HG03045 (cell line): ENCODE data around the gene CELA2A.

Experiments
- ATAC-seq: cut with Tn5 transposase; IDR thresholded peaks from one replicate; pipeline ENCODE4 v1.9.1; 2021; ENCODE audit warnings: mild to moderate bottlenecking, moderate library complexity; ENCODE audit not compliant: unreplicated experiment

CELA2A gene

DNA sequence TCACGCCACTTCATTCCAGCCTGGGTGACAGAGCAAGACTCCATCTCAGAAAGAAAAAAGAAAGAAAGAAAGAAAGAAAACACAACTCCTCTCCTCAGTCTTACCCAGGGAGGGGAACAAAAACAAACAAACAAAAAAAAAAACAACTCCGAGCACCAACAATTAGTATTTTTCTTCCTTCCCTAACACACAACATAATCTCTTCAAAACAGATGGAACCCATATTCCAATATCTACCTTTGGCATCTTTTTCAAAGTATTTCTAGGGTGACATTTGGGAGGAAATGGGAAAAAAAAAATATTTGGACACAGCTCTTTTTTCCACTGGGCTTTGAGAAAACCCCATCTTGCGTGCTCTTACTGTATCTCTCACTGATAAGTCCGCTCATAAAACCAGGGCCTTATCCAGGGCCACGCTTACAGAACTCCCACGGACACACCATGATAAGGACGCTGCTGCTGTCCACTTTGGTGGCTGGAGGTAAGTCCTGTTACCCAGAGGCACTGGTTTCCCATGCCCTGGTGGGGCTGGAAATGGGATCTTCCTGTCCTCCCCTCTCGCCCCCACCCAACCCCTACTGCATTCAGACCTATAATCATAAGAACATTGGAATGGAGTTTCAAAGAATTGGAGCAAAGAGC is at the start of gene CELA2A:
Gene CELA2A, plus strand, starts transcription at position 420 of the 642 bp plus-strand sequence. Its CDS starts 22 bp downstream, at position 442.
- no peak for ATAC-seq

DNA sequence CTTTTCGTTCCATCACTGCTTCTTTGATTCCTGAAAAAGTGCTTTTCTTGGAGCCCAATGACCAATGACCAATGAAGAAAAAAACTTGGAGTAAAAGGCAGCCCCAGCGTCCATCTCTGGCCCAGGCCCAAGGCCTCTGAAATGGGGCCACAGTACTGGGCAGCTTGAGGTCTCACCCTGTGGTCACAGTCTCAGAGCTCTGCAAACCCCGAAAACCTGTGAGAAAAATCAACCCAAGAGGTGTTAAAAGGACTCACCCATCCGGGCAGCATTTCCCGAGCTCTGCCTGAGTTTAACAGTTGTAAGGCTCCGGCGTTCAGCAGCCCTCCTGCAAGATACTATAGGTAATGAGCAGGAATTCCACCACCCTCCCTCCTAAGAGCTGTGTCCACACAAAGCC is 49.0 kb upstream of the CELA2A start:
- ATAC-seq, result no peak

DNA sequence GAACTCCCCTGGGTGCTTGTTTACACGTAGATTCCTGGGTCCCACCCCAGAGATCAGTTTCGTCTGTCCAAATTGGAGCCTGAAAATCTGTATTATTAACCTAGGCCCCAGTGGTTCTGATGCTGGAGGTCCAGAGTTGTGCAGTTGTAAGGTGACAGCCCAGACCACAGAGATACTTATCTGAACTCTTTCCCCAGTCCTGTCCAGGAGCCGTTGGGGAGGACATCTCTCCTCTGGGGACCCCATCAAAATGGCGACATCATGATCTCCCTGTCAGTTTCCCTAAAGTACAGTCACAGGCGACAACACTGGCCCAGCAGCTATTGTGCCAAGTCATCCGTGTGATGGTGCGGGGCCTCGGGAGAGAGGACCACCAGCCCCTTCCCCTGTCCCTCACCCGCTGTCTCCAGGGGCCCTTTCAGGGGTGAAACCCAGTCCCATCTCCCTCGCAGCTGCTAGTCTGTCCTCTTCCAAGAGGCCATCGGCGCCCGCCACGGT is 47.6 kb upstream of the CELA2A start:
- no peak for ATAC-seq

DNA sequence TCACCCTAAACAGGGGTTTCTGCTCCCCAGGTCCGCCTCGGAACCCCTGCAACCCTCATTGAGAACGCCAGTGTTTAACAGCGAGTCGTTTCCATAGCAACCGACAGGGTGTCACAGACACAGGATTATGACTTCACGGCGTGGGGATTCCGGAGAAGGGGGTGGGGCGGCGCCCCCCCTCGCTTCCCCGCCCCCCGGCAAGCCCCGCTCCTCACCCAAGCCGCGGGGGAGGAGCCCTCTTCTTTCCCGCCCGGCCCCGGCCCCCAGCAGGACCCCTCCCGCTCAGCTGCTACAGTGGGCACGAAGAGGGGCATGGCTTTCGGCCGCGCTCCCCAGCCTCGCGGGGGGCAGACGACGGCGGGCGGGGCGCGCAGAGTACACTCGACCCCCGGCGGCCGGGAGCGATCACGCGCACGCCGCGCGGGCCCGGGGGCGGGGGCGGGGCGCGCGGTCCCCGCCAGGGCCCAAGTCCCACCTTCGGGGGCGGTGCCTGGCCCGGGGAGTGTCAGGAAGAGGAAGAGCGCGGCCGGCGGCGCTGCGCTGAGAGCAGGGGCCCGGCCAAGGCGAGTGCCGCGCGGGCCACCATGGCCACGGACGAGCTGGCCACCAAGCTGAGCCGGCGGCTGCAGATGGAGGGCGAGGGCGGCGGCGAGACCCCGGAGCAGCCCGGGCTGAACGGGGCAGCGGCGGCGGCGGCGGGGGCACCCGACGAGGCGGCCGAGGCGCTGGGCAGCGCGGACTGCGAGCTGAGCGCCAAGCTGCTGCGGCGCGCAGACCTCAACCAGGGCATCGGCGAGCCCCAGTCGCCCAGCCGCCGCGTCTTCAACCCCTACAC is 46.9 kb upstream of the CELA2A start, which contains the start of gene EFHD2:
Gene EFHD2, plus strand, starts transcription at position 501 of the 835 bp plus-strand sequence. Its CDS starts 84 bp downstream, at position 585.
- peak; percentile 83 for ATAC-seq

DNA sequence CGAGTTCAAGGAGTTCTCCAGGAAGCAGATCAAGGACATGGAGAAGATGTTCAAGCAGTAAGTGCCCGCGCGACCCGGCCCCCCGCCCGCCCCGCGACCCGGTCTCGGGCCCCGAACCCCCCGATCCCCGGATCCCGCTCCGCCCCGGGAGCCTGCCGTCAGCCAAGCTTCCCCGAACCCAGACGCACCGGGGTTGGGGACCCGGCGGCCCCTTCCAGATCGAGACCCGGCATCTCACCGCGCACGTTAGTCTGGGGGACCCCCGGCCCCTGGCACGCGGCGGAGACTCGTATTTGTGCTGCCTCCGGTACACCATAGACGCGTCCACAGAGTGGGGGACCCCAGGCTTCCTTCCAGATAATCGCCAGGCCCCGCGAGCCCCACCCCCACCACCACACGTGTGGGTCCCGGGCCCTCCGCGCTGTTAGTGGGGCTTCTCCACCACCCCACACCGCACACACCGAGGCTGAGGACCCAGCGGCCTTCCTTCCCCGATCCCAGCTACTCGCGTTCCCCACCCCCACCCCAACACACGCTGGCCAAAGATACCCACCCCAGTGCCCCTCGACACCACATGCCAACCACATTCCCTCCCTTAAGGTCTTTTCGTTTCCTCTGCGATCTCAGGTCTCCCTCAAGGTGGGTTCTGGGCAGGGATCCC is 46.2 kb upstream of the CELA2A start:
- no peak for ATAC-seq

DNA sequence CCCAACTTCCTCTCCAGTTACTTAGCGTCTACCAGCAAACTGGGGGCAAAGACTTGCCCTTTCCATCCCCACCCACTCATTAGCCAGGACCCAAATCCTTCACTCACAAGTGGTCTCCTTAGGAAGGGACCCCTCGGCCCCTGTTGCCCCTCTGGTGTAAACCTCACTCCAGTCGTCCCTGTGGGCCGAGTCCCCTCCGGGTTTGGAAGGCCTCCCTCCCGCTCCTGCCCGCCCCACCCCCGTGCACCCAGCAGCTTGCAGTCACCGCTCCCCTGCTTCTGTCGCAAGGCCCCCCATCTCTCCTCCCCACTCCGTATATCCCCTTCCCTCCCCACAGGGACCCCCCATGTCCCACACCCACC is 45.7 kb upstream of the CELA2A start:
- no peak for ATAC-seq

DNA sequence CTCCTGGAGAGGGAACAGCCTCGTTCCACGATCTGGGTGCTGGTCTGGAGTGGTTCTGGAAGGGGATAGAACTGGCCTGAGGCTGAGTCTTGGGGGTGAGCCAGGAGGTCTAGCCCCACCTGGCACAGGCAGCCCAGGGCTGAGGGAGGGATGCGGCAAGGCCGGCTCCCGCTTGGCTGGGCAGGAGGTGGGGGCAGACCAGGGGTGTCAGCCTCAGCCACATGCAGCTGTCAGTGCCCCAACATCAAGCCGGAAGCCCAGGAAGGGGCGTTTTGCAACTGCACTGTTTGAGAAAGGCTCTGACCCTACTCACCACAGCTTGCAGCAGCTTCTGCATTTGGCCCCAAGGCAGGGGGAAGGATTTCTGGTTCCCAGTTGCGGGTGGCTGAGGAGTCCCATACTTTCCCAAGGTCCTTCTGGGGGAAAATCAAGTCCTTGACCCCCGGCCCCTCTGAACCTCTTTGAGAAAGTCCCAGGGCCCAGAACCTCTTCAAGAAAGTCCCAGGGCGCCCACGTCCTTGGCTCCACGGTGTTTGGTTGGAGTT is 44.9 kb upstream of the CELA2A start:
- peak; percentile 37 for ATAC-seq

DNA sequence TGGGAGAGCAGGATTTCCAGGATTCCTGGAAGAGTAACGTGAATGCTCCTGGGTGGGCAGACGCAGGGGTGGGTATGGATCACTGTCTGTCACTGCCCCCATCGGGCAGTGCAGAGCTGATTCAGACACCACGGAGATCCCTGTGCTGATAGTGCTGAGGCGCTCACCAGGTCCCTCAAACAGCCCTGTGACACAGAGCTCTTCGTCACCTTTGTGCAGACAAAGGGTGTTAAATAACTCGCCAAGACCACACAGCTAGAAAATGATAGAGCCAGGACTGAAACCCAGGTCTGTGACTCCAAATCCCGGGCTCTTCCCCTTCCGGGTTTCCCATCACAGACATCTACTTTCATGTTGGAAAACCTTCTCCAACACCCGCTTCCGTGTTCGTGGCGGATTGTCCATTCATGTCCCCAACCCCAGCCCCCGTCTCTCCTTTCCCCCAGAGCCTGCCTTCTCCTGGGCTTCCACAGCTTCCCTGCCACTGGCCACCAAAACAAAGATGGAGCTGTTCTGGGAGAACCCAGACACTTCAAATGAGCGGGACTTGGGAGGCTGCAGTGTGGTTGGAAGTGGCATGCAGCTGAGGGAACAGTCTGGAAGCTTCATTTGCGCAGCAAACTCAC is 44.2 kb upstream of the CELA2A start:
- ATAC-seq, result no peak

DNA sequence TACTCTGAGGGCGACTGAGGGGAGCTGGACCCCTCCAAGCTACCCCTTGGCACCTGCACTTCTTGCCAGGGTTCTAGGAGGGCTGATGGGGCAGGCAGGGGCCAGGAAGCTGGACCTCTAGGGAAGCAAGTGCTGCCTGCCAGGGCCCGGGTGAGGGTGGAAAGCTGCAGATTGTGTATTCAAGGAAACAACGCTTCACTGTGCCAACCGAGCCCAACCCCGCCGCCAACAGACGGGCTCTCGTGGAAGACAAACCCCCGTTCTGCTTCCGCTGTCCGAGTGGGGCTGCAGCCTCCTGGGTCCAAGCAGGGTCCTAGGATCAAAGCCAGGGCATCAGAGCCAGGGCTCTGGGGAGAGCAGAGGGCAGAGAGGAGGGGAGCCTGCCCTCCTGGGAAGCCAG is 43.7 kb upstream of the CELA2A start:
- ATAC-seq, result no peak

DNA sequence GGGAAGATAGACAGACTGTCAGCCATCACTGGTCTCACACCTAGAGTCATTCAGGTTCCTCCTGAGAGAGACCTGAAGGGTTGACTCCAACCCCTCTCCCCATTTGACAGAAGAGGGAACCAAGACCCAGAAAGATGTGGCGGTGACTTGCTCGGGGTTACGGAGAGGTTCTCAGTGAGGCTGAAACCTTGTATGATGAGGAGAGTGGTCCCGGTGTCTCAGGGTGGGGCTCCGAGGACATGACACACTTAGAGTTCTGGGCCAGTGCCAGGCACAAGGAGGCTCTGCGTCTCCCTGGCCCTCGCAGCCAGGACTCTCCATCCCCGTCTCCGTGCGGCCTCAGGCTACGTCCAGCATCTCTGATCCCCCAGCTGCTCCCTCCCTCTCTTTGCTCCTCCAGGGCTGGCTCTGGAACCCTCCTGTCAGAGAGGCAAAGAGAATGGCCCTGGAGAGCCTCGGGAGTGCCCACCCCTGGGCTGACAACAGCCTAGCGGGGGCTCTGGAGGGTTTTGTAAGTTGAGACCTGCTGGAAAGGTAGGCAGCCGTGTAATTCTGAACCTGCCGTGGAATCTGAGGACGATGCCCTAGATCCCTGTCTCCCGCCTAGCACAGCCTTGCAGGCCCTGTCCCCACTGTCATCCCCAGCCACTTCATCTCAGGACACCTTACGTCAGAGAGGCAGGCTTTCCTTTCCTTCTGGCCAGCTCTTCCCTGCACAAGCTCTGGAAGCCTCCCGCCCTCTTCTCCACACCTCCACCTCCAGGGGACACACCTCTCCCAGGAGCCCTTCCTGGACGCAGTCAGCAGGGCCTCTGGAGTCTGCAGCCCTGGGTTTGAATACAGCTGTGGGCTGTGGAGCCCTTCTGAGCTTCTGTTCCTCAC is 42.7 kb upstream of the CELA2A start:
- no peak for ATAC-seq

DNA sequence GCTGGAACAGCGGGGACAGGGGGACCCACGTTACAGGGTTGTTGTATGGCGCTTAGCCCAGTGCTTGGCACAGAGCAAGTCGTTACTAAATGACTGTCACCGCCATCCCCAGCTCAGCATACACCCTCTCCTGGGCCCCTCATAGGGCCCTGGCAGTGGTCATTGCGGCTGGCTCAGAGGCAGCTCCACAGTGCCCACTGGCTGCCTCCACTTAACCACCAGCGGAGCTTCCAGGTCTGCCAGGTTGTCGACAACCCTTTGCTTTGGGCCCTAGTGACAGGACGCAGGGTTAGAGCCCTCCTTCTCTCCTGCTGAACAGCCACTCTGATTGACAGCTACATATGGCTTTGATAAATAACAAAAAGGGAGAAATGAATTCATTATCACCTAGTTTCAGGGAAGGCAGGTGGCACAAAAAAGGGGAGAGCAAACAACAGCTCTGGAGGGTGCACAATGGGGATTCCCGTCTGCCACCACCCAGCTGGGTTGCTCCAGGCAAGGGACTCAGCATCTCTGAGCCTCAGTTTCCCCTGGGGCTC is 42.0 kb upstream of the CELA2A start:
- ATAC-seq, result no peak

DNA sequence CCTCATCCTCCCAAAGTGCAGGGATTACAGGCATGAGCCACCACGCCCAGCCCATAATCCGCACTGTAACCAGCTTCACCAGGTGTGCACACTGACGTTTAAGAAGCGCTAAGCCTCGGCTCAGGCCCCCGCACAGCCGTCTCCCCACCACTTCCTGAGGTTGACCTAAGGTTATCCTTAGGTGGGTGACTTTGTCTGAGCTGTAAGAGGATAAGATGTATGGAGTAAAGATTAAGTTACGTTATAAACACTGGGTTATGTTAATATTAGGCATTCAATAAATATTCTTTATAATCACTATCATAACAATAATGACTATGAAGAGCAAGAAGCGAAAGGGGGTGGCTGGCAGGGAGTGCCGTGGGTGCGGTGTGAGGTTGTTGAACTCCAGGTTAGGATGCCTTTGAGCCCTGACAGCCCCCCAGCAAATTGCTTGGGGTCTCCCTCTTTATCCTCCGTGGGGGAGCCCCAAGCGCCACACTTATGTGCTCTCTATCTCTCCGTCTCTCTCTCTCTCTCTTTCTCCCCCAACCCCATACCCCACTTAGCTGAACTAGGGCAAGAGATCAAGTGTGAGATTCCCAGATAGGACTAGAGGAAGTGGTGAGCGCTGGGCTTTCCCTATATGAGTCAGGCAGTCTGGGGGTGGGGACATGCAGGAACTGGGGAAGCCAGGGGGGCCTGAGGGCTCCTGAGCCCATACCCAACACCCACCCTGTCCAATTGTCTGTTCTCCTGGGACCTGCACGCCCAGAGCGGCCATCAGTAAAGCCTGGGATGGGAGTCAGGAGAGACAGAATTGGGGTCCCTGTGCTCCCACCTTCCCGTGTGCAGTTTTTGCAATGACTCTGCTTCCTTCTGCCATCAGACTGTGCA is 39.2 kb upstream of the CELA2A start:
- ATAC-seq, result peak; percentile 41

DNA sequence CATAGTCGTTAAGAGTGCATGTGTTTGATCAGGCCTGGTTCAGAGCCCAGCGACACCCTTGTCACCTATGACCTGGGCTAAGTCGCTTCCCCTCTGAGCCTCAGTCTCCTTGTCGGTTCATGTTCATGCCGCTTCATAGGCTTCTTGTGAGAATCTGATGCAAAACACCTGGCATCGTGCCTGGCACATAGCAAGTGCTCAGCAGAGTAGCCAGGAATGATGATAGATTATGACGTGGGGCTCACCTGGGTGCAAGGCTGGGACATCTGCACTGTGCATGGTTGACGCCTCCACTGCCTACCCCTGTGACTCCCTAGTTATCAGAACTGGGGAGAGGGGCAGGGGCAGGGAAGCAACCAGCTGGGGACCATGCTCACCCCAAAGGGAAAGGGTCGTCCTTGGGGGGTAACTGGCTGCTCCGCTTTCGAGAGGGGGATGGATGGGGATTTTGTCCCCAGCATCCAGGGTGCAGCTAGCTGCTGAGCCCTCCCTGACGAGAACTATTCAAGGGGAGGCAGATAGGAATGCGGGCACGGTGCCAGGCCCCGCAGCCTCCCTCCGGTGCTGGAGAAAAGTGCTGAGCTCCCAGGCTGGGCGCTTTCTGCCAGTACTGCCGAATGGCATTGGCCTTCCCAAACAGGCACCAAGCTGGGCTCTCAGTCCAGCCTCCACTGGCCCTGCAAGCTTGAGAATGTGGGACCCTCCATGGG is 37.6 kb upstream of the CELA2A start:
- no peak for ATAC-seq

DNA sequence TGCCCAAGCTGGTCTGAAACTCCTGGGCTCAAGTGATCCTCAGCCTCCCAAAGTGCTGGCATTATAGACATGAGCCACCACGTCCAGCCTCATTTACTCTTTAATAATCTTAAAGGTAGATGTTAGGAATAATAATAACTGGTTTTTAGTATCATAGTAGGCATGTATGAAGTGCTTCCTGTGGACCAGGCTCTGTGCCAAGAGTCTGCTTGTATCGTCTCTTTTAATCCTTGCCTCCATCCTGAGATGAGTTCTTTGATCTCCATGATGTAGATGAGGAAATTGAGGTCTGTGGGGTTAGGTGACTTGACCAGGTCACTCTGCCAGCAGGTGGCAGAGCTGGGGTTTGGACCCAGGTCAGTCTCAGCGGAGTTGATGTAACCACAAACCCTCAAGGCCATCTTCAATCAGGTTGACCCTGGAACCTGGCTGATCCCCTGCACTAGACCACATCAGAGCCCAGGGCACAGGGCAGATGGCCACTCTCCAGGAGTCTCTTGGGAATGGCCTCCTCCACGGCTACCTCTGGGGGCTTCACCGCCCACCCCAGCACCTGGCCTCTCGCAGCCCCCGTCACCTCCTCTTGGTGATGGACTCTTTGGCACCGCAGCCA is 35.6 kb upstream of the CELA2A start:
- no peak for ATAC-seq

DNA sequence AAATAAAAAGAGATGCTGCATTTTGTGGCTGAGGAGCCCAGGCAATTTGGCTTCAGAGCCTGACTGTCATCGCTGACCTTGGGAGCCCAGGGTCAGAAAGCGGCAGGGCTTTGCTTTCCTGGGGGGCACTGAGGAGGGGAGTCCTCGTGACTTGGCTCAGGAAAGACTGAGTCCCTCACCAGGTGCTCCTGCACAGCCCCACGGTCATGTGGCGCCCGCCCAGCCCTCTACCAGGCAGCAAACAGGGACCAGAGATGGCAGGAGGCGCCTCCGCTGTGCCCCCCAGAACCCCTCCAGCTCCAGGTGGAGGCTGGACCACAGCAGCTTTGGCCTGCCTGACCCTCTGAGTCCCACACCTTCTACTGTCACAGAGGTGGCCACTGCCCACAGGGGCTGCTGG is 33.7 kb upstream of the CELA2A start:
- ATAC-seq, result no peak

DNA sequence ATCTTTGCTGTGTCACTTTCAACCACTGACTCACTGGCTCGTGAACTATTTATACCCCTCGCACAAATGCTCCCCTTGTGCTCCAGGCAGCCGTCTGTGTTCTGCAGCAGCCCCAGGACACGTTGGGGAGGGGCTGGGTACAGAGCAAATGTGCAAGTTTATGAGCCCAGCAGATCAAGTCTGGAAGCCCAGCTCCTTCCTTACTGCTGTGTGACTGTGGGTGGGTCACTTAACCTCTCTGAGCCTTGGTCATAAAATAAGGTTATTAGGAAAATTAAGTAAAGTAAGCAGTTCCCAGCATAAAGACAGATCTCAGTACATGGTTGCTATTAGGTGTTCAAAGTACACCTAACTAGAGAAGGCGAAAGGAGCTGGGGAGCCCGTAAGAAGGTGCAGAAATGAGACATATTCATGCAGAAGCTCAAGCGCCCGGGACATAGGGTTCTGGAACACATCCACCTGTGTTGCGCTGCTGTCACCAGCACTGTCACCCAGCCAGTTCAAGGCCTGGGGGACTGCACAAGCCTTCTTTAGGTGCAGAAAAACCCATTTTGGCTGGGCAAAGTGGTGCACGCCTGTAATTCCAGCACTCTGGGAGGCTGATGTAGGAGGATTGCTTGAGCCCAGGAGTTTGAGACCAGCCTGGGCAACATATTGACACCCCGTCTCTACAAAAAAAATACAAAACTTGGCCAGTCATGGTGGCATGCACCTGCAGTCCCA is 33.0 kb upstream of the CELA2A start:
- no peak for ATAC-seq

DNA sequence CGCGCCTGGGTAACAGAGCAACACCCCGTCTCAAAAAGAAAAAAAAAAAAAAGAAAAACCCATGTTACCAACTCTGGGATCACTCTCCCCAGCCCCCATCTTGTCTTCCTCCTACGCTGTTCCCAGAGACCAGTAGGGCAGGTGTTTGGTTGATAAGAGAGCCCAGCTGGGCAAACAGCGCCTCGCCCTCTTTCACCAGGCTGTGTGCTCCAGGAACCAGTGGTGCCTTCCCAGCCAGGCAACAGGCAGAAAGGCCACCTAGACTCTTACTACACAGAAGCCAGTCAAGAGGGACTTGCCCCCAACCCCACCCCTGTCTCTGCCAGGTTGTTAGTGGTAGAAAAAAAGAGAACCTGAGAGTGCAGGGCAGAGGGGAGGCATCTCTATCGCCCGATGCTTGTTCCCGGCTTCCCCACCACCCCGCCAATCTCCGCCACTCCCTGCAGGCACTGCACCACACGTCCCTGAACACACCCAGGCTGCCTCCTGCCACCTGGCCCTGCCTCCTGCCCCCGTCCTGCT is 32.3 kb upstream of the CELA2A start:
- no peak for ATAC-seq
